Thyroid gland (tissue), 4 donors: ENCODE measurements around the gene EGR4.

ENCODE experiments used
- CTCF ChIP-seq, 6 experiments: fragments of 200-600 bp in 3 of 6; fragments of 450-650 bp in 3 of 6; sonication (generic) in 3 of 6; IDR thresholded peaks; one replicate each; pipeline ENCODE4 v1.5.1; 2016 to 2019; ENCODE audit warnings: antibody characterized with exemption in 6 of 6, mild to moderate bottlenecking in 2 of 6, inconsistent platforms in 1 of 6, moderate library complexity in 1 of 6
- POLR2A ChIP-seq, 2 donors: fragments of 450-650 bp; IDR thresholded peaks; one replicate each; pipeline ENCODE4 v1.6.1; 2017; ENCODE audit warnings: antibody characterized with exemption in 2 of 2, mild to moderate bottlenecking in 2 of 2, moderate library complexity in 1 of 2

GRCh38 chr2:73264332-73264606, 29.1 kb downstream of the EGR4 start:
- TF ChIP-seq CTCF (IDR thresholded peaks at IDR 0.05) (no peak), POLR2A (IDR thresholded peaks at IDR 0.05) (no peak)
